ENCODE results near the gene CBLC.

- TF ChIP-seq, protein P1, sequence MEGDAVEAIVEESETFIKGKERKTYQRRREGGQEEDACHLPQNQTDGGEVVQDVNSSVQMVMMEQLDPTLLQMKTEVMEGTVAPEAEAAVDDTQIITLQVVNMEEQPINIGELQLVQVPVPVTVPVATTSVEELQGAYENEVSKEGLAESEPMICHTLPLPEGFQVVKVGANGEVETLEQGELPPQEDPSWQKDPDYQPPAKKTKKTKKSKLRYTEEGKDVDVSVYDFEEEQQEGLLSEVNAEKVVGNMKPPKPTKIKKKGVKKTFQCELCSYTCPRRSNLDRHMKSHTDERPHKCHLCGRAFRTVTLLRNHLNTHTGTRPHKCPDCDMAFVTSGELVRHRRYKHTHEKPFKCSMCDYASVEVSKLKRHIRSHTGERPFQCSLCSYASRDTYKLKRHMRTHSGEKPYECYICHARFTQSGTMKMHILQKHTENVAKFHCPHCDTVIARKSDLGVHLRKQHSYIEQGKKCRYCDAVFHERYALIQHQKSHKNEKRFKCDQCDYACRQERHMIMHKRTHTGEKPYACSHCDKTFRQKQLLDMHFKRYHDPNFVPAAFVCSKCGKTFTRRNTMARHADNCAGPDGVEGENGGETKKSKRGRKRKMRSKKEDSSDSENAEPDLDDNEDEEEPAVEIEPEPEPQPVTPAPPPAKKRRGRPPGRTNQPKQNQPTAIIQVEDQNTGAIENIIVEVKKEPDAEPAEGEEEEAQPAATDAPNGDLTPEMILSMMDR (tag by site-specific recombination; IDR thresholded peaks at IDR 0.05) = 0 out of 2 replicates have a peak, but pooled peaks have one; percentile 24
- TF ChIP-seq ZNF324 (tag by site-specific recombination; IDR thresholded peaks at IDR 0.05) (no peak), ZNF146 (tag by site-specific recombination; IDR thresholded peaks at IDR 0.05) (no peak), KLF9 (tag by site-specific recombination; IDR thresholded peaks at IDR 0.05; ENCODE audit: low read depth) (peak; percentile 79)
- TF ChIP-seq, protein P2, sequence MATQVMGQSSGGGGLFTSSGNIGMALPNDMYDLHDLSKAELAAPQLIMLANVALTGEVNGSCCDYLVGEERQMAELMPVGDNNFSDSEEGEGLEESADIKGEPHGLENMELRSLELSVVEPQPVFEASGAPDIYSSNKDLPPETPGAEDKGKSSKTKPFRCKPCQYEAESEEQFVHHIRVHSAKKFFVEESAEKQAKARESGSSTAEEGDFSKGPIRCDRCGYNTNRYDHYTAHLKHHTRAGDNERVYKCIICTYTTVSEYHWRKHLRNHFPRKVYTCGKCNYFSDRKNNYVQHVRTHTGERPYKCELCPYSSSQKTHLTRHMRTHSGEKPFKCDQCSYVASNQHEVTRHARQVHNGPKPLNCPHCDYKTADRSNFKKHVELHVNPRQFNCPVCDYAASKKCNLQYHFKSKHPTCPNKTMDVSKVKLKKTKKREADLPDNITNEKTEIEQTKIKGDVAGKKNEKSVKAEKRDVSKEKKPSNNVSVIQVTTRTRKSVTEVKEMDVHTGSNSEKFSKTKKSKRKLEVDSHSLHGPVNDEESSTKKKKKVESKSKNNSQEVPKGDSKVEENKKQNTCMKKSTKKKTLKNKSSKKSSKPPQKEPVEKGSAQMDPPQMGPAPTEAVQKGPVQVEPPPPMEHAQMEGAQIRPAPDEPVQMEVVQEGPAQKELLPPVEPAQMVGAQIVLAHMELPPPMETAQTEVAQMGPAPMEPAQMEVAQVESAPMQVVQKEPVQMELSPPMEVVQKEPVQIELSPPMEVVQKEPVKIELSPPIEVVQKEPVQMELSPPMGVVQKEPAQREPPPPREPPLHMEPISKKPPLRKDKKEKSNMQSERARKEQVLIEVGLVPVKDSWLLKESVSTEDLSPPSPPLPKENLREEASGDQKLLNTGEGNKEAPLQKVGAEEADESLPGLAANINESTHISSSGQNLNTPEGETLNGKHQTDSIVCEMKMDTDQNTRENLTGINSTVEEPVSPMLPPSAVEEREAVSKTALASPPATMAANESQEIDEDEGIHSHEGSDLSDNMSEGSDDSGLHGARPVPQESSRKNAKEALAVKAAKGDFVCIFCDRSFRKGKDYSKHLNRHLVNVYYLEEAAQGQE (tag by site-specific recombination; IDR thresholded peaks at IDR 0.05) = no peak
These were observed 23.5 kb upstream of the CBLC start for GRCh38 chr19:44753932-44754749.
